ENCODE results near the gene SLC37A1. TPM values are rescaled to one million over a fixed set of nuclear protein-coding genes. Genes with fewer than 3 reads are reported as not detected.

The SLC37A1 gene
- total and polyA plus RNA-seq, 4 donors: 2.0 to 7.2 (median 4.3) TPM

- peak overlapping the region; percentile 50 to 81 for H3K27ac ChIP-seq (ENCODE audit: low read depth in 1 of 2, low read length in 2 of 2)
- no peaks in the 10 kb centered on the region for H3K36me3 ChIP-seq (ENCODE audit: control insufficient read depth in 4 of 4, insufficient read depth in 3 of 4, low read depth in 1 of 4, low read length in 3 of 4)
Measured at GRCh38 chr21:42527127-42527488, 13.5 kb downstream of the SLC37A1 start.

GRCh38 chr21:42527489-42528158 lies 14.0 kb downstream of the SLC37A1 start:
- Histone ChIP-seq H3K9me3 (ENCODE audit: control insufficient read depth in 4 of 4, low read length in 3 of 4) (no peaks in the 10 kb centered on the region), H3K4me3 (ENCODE audit: low read depth in 1 of 3, low read length in 3 of 3) (peak overlapping the region in 1 of 3 donors; percentile 29), H3K9ac (ENCODE audit: low read depth in 1 of 2, low read length in 2 of 2) (peak overlapping the region; percentile 17 to 30), H3K27ac (ENCODE audit: low read depth in 1 of 2, low read length in 2 of 2) (peak overlapping the region; percentile 50 to 81), H3K4me1 (ENCODE audit: control insufficient read depth in 4 of 4, insufficient read depth in 4 of 4, low read length in 3 of 4) (peaks cover 6 to 37% (median 25%) of the 10 kb centered on the region in 4 donors), H3K27me3 (ENCODE audit: control insufficient read depth in 4 of 4, insufficient read depth in 4 of 4, low read length in 3 of 4) (no peaks in the 10 kb centered on the region), H3K36me3 (ENCODE audit: control insufficient read depth in 4 of 4, insufficient read depth in 3 of 4, low read depth in 1 of 4, low read length in 3 of 4) (no peaks in the 10 kb centered on the region)
- DNase-seq (ENCODE audit: low spot score): no peak
- WGBS: 49% methylated on average over 13 of the region's 13 CpGs
- peak; percentile 35 for TF ChIP-seq NR2F2 (IDR thresholded peaks at IDR 0.05)
- peak; percentile 44 for TF ChIP-seq YY1 (IDR thresholded peaks at IDR 0.05)
- no peak for TF ChIP-seq FOXA2 (IDR thresholded peaks at IDR 0.05)
- no peak for TF ChIP-seq MAX (IDR thresholded peaks at IDR 0.05)
- TF ChIP-seq GABPA (IDR thresholded peaks at IDR 0.05 in 1 of 2, conservative IDR thresholded peaks at IDR 0.05 in 1 of 2): no peak
- TF ChIP-seq ZBTB33 (IDR thresholded peaks at IDR 0.05): no peak
- TF ChIP-seq TAF1 (conservative IDR thresholded peaks at IDR 0.05): no peak
- no peak for TF ChIP-seq HNF4G (IDR thresholded peaks at IDR 0.05)
- TF ChIP-seq HNF4A (conservative IDR thresholded peaks at IDR 0.05): peak in 1 of 2 donors; percentile 22
- TF ChIP-seq RXRA (IDR thresholded peaks at IDR 0.05): peak in 1 of 2 donors; percentile 35
- TF ChIP-seq FOXA1 (IDR thresholded peaks at IDR 0.05): no peak
- no peak for TF ChIP-seq REST (IDR thresholded peaks at IDR 0.05)
- TF ChIP-seq EGR1 (IDR thresholded peaks at IDR 0.05; ENCODE audit: low read depth in 2 of 2): no peak
- no peak for TF ChIP-seq ATF3 (IDR thresholded peaks at IDR 0.05)
- peak in 1 of 2 donors; percentile 7 for TF ChIP-seq RAD21 (IDR thresholded peaks at IDR 0.05)

More at GRCh38 chr21:42527127-42527488, 13.5 kb downstream of the SLC37A1 start:
- no peaks in the 10 kb centered on the region for H3K27me3 ChIP-seq (ENCODE audit: control insufficient read depth in 4 of 4, insufficient read depth in 4 of 4, low read length in 3 of 4)
- H3K9me3 ChIP-seq (ENCODE audit: control insufficient read depth in 4 of 4, low read length in 3 of 4): no peaks in the 10 kb centered on the region
- DNase-seq (ENCODE audit: low spot score): no peak
- H3K9ac ChIP-seq (ENCODE audit: low read depth in 1 of 2, low read length in 2 of 2): peak overlapping the region in 1 of 2 donors; percentile 3
- no peak for TF ChIP-seq YY1 (IDR thresholded peaks at IDR 0.05)
- no peak for TF ChIP-seq EGR1 (IDR thresholded peaks at IDR 0.05; ENCODE audit: low read depth in 2 of 2)
- TF ChIP-seq HNF4G (IDR thresholded peaks at IDR 0.05): no peak
- TF ChIP-seq SP1 (IDR thresholded peaks at IDR 0.05): no peak
- no peak for TF ChIP-seq RAD21 (IDR thresholded peaks at IDR 0.05)
- TF ChIP-seq TAF1 (conservative IDR thresholded peaks at IDR 0.05): no peak
- TF ChIP-seq FOXA1 (IDR thresholded peaks at IDR 0.05): no peak
- no peak for TF ChIP-seq JUND (IDR thresholded peaks at IDR 0.05)
- no peak for TF ChIP-seq GABPA (IDR thresholded peaks at IDR 0.05 in 1 of 2, conservative IDR thresholded peaks at IDR 0.05 in 1 of 2)
- no peak for TF ChIP-seq NR2F2 (IDR thresholded peaks at IDR 0.05)
- TF ChIP-seq HNF4A (conservative IDR thresholded peaks at IDR 0.05): no peak
- TF ChIP-seq REST (IDR thresholded peaks at IDR 0.05): no peak
- WGBS: 94% methylated on average over 8 of the region's 8 CpGs
- H3K4me1 ChIP-seq (ENCODE audit: control insufficient read depth in 4 of 4, insufficient read depth in 4 of 4, low read length in 3 of 4): peaks cover 6 to 37% (median 25%) of the 10 kb centered on the region in 4 donors
- H3K4me3 ChIP-seq (ENCODE audit: low read depth in 1 of 3, low read length in 3 of 3): no peak overlapping the region

All from liver (tissue), 9 donors.